HG02885 (cell line): Measurements from ENCODE around the gene GP1BB.

Experiments used
- ATAC-seq: cut with Tn5 transposase; IDR thresholded peaks from one replicate; pipeline ENCODE4 v1.9.1; 2021; ENCODE audit warnings: mild to moderate bottlenecking; ENCODE audit not compliant: unreplicated experiment, poor library complexity

Gene GP1BB

GRCh38 chr22:19753996-19754700 is 30.8 kb downstream of the GP1BB start:
- no peak for ATAC-seq

GRCh38 chr22:19754701-19755144 is 31.4 kb downstream of the GP1BB start:
- no peak for ATAC-seq

GRCh38 chr22:19755145-19755710 is 31.9 kb downstream of the GP1BB start:
- ATAC-seq = no peak

GRCh38 chr22:19755722-19756287 is 32.5 kb downstream of the GP1BB start:
- no peak for ATAC-seq

- ATAC-seq = no peak
These were observed 33.2 kb downstream of the GP1BB start for GRCh38 chr22:19756288-19757128.

GRCh38 chr22:19757140-19757984 is 34.0 kb downstream of the GP1BB start:
- no peak for ATAC-seq

- ATAC-seq = no peak
These were observed 34.9 kb downstream of the GP1BB start for GRCh38 chr22:19757985-19758895.

GRCh38 chr22:19758896-19759426 is 35.6 kb downstream of the GP1BB start:
- ATAC-seq = no peak

GRCh38 chr22:19759427-19760057 is 36.2 kb downstream of the GP1BB start:
- ATAC-seq = no peak

GRCh38 chr22:19760058-19760950 is 37.0 kb downstream of the GP1BB start, which contains the start of gene TBX1:
TBX1 (plus strand) TSS chr22:19760778; CDS start chr22:19760844, 66 bp downstream.
- no peak for ATAC-seq

- no peak for ATAC-seq
These were observed 37.8 kb downstream of the GP1BB start for GRCh38 chr22:19760951-19761724.

GRCh38 chr22:19761725-19762567 is 38.6 kb downstream of the GP1BB start:
- no peak for ATAC-seq

GRCh38 chr22:19762568-19763457 is 39.5 kb downstream of the GP1BB start:
- no peak for ATAC-seq

- no peak for ATAC-seq
These were observed 40.3 kb downstream of the GP1BB start for GRCh38 chr22:19763458-19764298.
